Heart right ventricle (tissue), 16 donors: Measurements from ENCODE around the gene NKX1-1. TPM values are rescaled to one million over a fixed set of nuclear protein-coding genes. Genes with fewer than 3 reads are reported as not detected.
A peak's percentile ranks its signal among the peaks of the same experiment; 100 is the strongest.

ENCODE experiments used
- ATAC-seq, 8 donors: fragments of 200-7000 bp; cut with Tn5 transposase; one replicate each; pipeline ENCODE4 v1.9.1; 2020; ENCODE audit warnings: mild to moderate bottlenecking in 8 of 8, moderate library complexity in 8 of 8, moderate number of reproducible peaks in 1 of 8
- DNase-seq, 2 donors: peaks; one replicate each; pipeline ENCODE4 v3.0.0-alpha.2; 2020
- H3K27ac ChIP-seq, 10 donors: fragments of 200-600 bp; sonication (generic) in 2 of 10; one replicate each; pipeline versions ENCODE4 v1.5.0 to v1.8.0; 2020 to 2022; ENCODE audit warnings: mild to moderate bottlenecking in 3 of 10
- H3K27me3 ChIP-seq, 7 donors: fragments of 200-600 bp; one replicate each; pipeline ENCODE4 v1.8.0; 2021 to 2022; ENCODE audit warnings: mild to moderate bottlenecking in 2 of 7
- H3K36me3 ChIP-seq, 9 donors: fragments of 200-600 bp; sonication (generic) in 1 of 9; one replicate each; pipeline versions ENCODE4 v1.5.0 to v1.8.0; 2020 to 2022; ENCODE audit warnings: mild to moderate bottlenecking in 2 of 9
- H3K4me1 ChIP-seq, 9 donors: fragments of 200-600 bp; sonication (generic) in 1 of 9; one replicate each; pipeline versions ENCODE4 v1.5.0 to v1.8.0; 2020 to 2022; ENCODE audit warnings: mild to moderate bottlenecking in 4 of 9
- H3K4me3 ChIP-seq, 10 donors: fragments of 200-600 bp; sonication (generic) in 2 of 10; one replicate each; pipeline versions ENCODE4 v1.5.0 to v1.8.0; 2020 to 2022; ENCODE audit warnings: mild to moderate bottlenecking in 7 of 10, moderate library complexity in 2 of 10
- H3K9me3 ChIP-seq, 11 donors: fragments of 200-600 bp in 10 of 11; sonication (generic) in 2 of 11; one replicate each; pipeline versions ENCODE4 v1.5.0 to v1.8.0; 2013 to 2022; ENCODE audit warnings: mild to moderate bottlenecking in 2 of 11, control low read depth in 1 of 11, moderate library complexity in 1 of 11
- CTCF ChIP-seq, 9 donors: fragments of 200-600 bp; sonication (generic) in 2 of 9; IDR thresholded peaks; one replicate each; pipeline versions ENCODE4 v1.5.0 to v1.8.0; 2021 to 2022; ENCODE audit warnings: antibody characterized with exemption in 9 of 9, mild to moderate bottlenecking in 5 of 9, moderate library complexity in 1 of 9
- WGBS, 2 donors: extraction: QIAGEN DNeasy Blood & Tissue Kit; methylation state at CpG; one replicate each; pipeline ENCODE4 v1.1.7; 2013; ENCODE audit warnings: inconsistent platforms in 1 of 2; 5-methylcytosine and 5-hydroxymethylcytosine counted together
- intact Hi-C, 10 donors: fragments of 100-400 bp; cut with DNase I; formaldehyde crosslinking; loops; one replicate each; pipeline versions ENCODE4 v1.11.1 to v1.14.2; 2022
- polyA plus RNA-seq, 2 donors: library from polyadenylated mRNA; stranded (reverse); fragments of 200-250 nt; gene quantifications; one replicate each; pipeline ENCODE4 v1.2.3, GENCODE V29; 2013
- total RNA-seq, 10 donors: library from RNA; stranded (reverse); fragmentation: NEBNext Ultra II Directional in 3 of 10; extraction: Animal tissue kit (Norgen Biotek cat#: 25700) in 3 of 10; gene quantifications; one replicate each; pipeline versions ENCODE4 v1.2.1 to v1.2.4, GENCODE V29; 2021 to 2023
- donor health status: Arrhythmogenic right ventricular cardiomyopathy.
- donor health status: ischemic (EF 13 %, LVEDD 7.1; RV severe dilation, severe dysfunction).
- donor health status: healthy with polysubstance abuse.
- donor health status: DM: no; HTN: yes; CAD: no.
- donor health status: DM: no; HTN: no; CAD: no.
- donor health status: ischemic (EF 25% LVEDD 6.9; RV normal size, moderate dysfunction).
- donor health status: ischemic (EF 25% LVEDD 5.7; RV mildly dilated, moderate dysfunction).
- donor health status: healthy.
- donor health status: DM: yes; HTN: yes; CAD: no.
- donor health status: Ischemic cardiomyopathy.
- donor health status: ischemic (EF 35%, LVEDD 5.7; RV mildly dilated, moderate dysfunction).
- donor health status: nonischemic (EF 11% LVEDD 7.7; RV severe dilation, severe dysfunction).
- donor health status: DM: yes; HTN: yes; CAD: no.
- donor health status: PGD.
- donor health status: ischemic (EF 29% LVEDD 5.4; RV normal size, mild dysfunction).
- donor health status: nonischemic (EF 23%, LVEDD 6.1; RV moderate dilation, normal function).

The NKX1-1 gene
- total and polyA plus RNA-seq, 12 donors, result not detected

- no peak for TF ChIP-seq CTCF (IDR thresholded peaks at IDR 0.05)
- intact Hi-C loops, result loop anchor here in 9 of 10 donors (5.0 to 10.0 kb wide), 9 partner anchors 105 to 367 kb away; partner anchors contain the start of genes TACC3 (in 3 of the 9) and TMEM129 (in 3 of the 9)
- WGBS, 2 donors, result 89 to 91% methylated on average over 16 of the region's 16 CpGs
- DNase-seq (no peak), ATAC-seq (no peak)
- H3K4me1 ChIP-seq, result peaks cover 0 to 7% (median 0%) of the 10 kb centered on the region in 9 donors
- no peak overlapping the region for H3K4me3 ChIP-seq
- H3K27me3 ChIP-seq, result no peaks in the 10 kb centered on the region
- H3K9me3 ChIP-seq, result no peaks in the 10 kb centered on the region
- no peak overlapping the region for H3K27ac ChIP-seq
- H3K36me3 ChIP-seq, result peaks cover 0 to 71% (median 0%) of the 10 kb centered on the region in 9 donors
These were observed 46.3 kb downstream of the NKX1-1 start for GRCh38 chr4:1359976-1360375.

GRCh38 chr4:1359144-1359501 lies 47.1 kb downstream of the NKX1-1 start:
- DNase-seq, result no peak
- no peak for ATAC-seq
- peaks cover 0 to 7% (median 0%) of the 10 kb centered on the region in 9 donors for H3K4me1 ChIP-seq
- WGBS, 2 donors, result 86 to 88% methylated on average over 14 of the region's 14 CpGs
- intact Hi-C loops, result loop anchor here in 9 of 10 donors (5.0 to 10.0 kb wide), 8 partner anchors 104 to 368 kb away; partner anchors contain the start of genes TACC3 (in 3 of the 9) and TMEM129 (in 3 of the 9)
- peaks cover 0 to 76% (median 0%) of the 10 kb centered on the region in 9 donors for H3K36me3 ChIP-seq
- TF ChIP-seq CTCF (IDR thresholded peaks at IDR 0.05), result no peak
- no peaks in the 10 kb centered on the region for H3K27me3 ChIP-seq
- H3K27ac ChIP-seq, result no peak overlapping the region
- no peaks in the 10 kb centered on the region for H3K9me3 ChIP-seq
- no peak overlapping the region for H3K4me3 ChIP-seq

GRCh38 chr4:1358421-1359143 lies 47.7 kb downstream of the NKX1-1 start:
- DNase-seq (no peak), ATAC-seq (no peak)
- Histone ChIP-seq H3K4me1 (peaks cover 0 to 7% (median 0%) of the 10 kb centered on the region in 9 donors), H3K27me3 (no peaks in the 10 kb centered on the region), H3K9me3 (no peaks in the 10 kb centered on the region), H3K36me3 (peaks cover 0 to 79% (median 0%) of the 10 kb centered on the region in 9 donors), H3K4me3 (no peak overlapping the region), H3K27ac (no peak overlapping the region)
- WGBS, 2 donors, result 96% methylated on average over 38 of the region's 38 CpGs
- intact Hi-C loops, result loop anchor here in 9 of 10 donors (5.0 to 10.0 kb wide), 8 partner anchors 104 to 369 kb away; partner anchors contain the start of genes TACC3 (in 3 of the 9) and TMEM129 (in 3 of the 9)
- TF ChIP-seq CTCF (IDR thresholded peaks at IDR 0.05), result no peak

GRCh38 chr4:1357356-1358248 lies 48.6 kb downstream of the NKX1-1 start:
- intact Hi-C loops, result loop anchor here in 9 of 10 donors (2.0 to 10.0 kb wide), 10 partner anchors 103 to 370 kb away; partner anchors contain the start of genes TACC3 (in 3 of the 9) and TMEM129 (in 3 of the 9)
- DNase-seq, result peak; percentile 33 to 34
- H3K27ac ChIP-seq, result no peak overlapping the region
- H3K4me3 ChIP-seq, result no peak overlapping the region
- TF ChIP-seq CTCF (IDR thresholded peaks at IDR 0.05), result no peak
- H3K27me3 ChIP-seq, result no peaks in the 10 kb centered on the region
- H3K4me1 ChIP-seq, result peaks cover 0 to 7% (median 0%) of the 10 kb centered on the region in 9 donors
- ATAC-seq, result peak; percentile 11 to 76 (median 34)
- peaks cover 0 to 79% (median 8%) of the 10 kb centered on the region in 9 donors for H3K36me3 ChIP-seq
- no peaks in the 10 kb centered on the region for H3K9me3 ChIP-seq
- WGBS, 2 donors, result 90% methylated on average over 27 of the region's 27 CpGs
